ENCODE data around the gene CFAP107. TPM values are rescaled to one million over a fixed set of nuclear protein-coding genes. Genes with fewer than 3 reads are reported as not detected.
"Not testable (repeated sequence)": the region's sequence is repeated elsewhere in the genome, so short reads cannot be mapped to it uniquely, and the experiment has no call there.

Gene CFAP107
- total and polyA plus RNA-seq, 3 experiments from 2014 or later, result not detected

GRCh38 chr1:12711536-12711935 lies 34.5 kb upstream of the CFAP107 start:
- Histone ChIP-seq H3K27ac (ENCODE audit: low read depth, low read length) (no peak overlapping the region), H3K4me1 (ENCODE audit: insufficient read depth, low read length) (no peaks in the 10 kb centered on the region), H3K27me3 (ENCODE audit: insufficient read depth, low read length, poor library complexity, severe bottlenecking) (no peaks in the 10 kb centered on the region), H3K4me3 (ENCODE audit: low read length) (no peak overlapping the region), H3K36me3 (ENCODE audit: insufficient read depth, low read length) (no peaks in the 10 kb centered on the region), H3K9me3 (ENCODE audit: low read length) (no peaks in the 10 kb centered on the region)
- Mint-ChIP-seq H3K4me3 (no peak overlapping the region), H3K27me3 (peaks cover 8 to 59% of the 10 kb centered on the region in 2 donors), H3K9me3 (no peaks in the 10 kb centered on the region), H3K4me1 (no peaks in the 10 kb centered on the region), H3K36me3 (no peaks in the 10 kb centered on the region), H3K27ac (no peak overlapping the region)
- POLR2A ChIA-PET, result no interaction called here
- DNase-seq, result no peak
- CTCF ChIA-PET, result no interaction called here

GRCh38 chr1:12712076-12712475 lies 33.9 kb upstream of the CFAP107 start:
- H3K27ac Mint-ChIP-seq, result no peak overlapping the region
- CTCF ChIA-PET, result no interaction called here
- Histone ChIP-seq H3K4me3 (ENCODE audit: low read length) (no peak overlapping the region), H3K27me3 (ENCODE audit: insufficient read depth, low read length, poor library complexity, severe bottlenecking) (no peaks in the 10 kb centered on the region), H3K27ac (ENCODE audit: low read depth, low read length) (no peak overlapping the region), H3K9me3 (ENCODE audit: low read length) (no peaks in the 10 kb centered on the region), H3K36me3 (ENCODE audit: insufficient read depth, low read length) (no peaks in the 10 kb centered on the region), H3K4me1 (ENCODE audit: insufficient read depth, low read length) (no peaks in the 10 kb centered on the region)
- H3K9me3 Mint-ChIP-seq, result no peaks in the 10 kb centered on the region
- no peak overlapping the region for H3K4me3 Mint-ChIP-seq
- no peak for DNase-seq
- H3K36me3 Mint-ChIP-seq, result no peaks in the 10 kb centered on the region
- peaks cover 8 to 60% of the 10 kb centered on the region in 2 donors for H3K27me3 Mint-ChIP-seq
- POLR2A ChIA-PET, result no interaction called here
- no peaks in the 10 kb centered on the region for H3K4me1 Mint-ChIP-seq

- no peaks in the 10 kb centered on the region for H3K36me3 ChIP-seq (ENCODE audit: insufficient read depth, low read length)
- Mint-ChIP-seq H3K27ac (no peak overlapping the region), H3K9me3 (no peaks in the 10 kb centered on the region), H3K4me3 (no peak overlapping the region), H3K36me3 (no peaks in the 10 kb centered on the region), H3K4me1 (no peaks in the 10 kb centered on the region), H3K27me3 (peaks cover 8 to 64% of the 10 kb centered on the region in 2 donors)
- H3K27me3 ChIP-seq (ENCODE audit: insufficient read depth, low read length, poor library complexity, severe bottlenecking), result no peaks in the 10 kb centered on the region
- no peaks in the 10 kb centered on the region for H3K4me1 ChIP-seq (ENCODE audit: insufficient read depth, low read length)
- ChIA-PET POLR2A (no interaction called here), CTCF (no interaction called here)
- DNase-seq, result no peak
- H3K9me3 ChIP-seq (ENCODE audit: low read length), result no peaks in the 10 kb centered on the region
- no peak overlapping the region for H3K4me3 ChIP-seq (ENCODE audit: low read length)
- H3K27ac ChIP-seq (ENCODE audit: low read depth, low read length), result no peak overlapping the region
Measured at GRCh38 chr1:12712929-12713328, 33.1 kb upstream of the CFAP107 start.

- POLR2A ChIA-PET; H3K36me3 ChIP-seq (ENCODE audit: insufficient read depth, low read length); H3K4me1 ChIP-seq (ENCODE audit: insufficient read depth, low read length); H3K4me3 Mint-ChIP-seq; H3K9me3 Mint-ChIP-seq; CTCF ChIA-PET; DNase-seq; H3K4me1 Mint-ChIP-seq; H3K4me3 ChIP-seq (ENCODE audit: low read length); H3K27ac ChIP-seq (ENCODE audit: low read depth, low read length); H3K9me3 ChIP-seq (ENCODE audit: low read length); H3K27ac Mint-ChIP-seq; H3K36me3 Mint-ChIP-seq; H3K27me3 ChIP-seq (ENCODE audit: insufficient read depth, low read length, poor library complexity, severe bottlenecking): not testable (repeated sequence)
- peaks cover 8 to 64% of the 10 kb centered on the region in 2 donors for H3K27me3 Mint-ChIP-seq
Measured at GRCh38 chr1:12713651-12714050, 32.3 kb upstream of the CFAP107 start.

GRCh38 chr1:12714710-12715475 lies 31.1 kb upstream of the CFAP107 start:
- POLR2A ChIA-PET, result no interaction called here
- Mint-ChIP-seq H3K4me3 (no peak overlapping the region), H3K36me3 (no peaks in the 10 kb centered on the region), H3K27me3 (peaks cover 11 to 68% of the 10 kb centered on the region in 2 donors), H3K4me1 (no peaks in the 10 kb centered on the region), H3K27ac (no peak overlapping the region), H3K9me3 (no peaks in the 10 kb centered on the region)
- DNase-seq, result no peak
- no peak overlapping the region for H3K4me3 ChIP-seq (ENCODE audit: low read length)
- CTCF ChIA-PET, result no interaction called here
- H3K36me3 ChIP-seq (ENCODE audit: insufficient read depth, low read length), result no peaks in the 10 kb centered on the region
- H3K27ac ChIP-seq (ENCODE audit: low read depth, low read length), result no peak overlapping the region
- no peaks in the 10 kb centered on the region for H3K4me1 ChIP-seq (ENCODE audit: insufficient read depth, low read length)
- no peaks in the 10 kb centered on the region for H3K27me3 ChIP-seq (ENCODE audit: insufficient read depth, low read length, poor library complexity, severe bottlenecking)
- no peaks in the 10 kb centered on the region for H3K9me3 ChIP-seq (ENCODE audit: low read length)

GRCh38 chr1:12715896-12716437 lies 30.0 kb upstream of the CFAP107 start, which contains the start of gene AADACL3:
Gene AADACL3, plus strand, starts transcription at chr1:12716110. Its CDS starts 67 bp downstream, at chr1:12716177.
- H3K36me3 Mint-ChIP-seq, result no peaks in the 10 kb centered on the region
- H3K36me3 ChIP-seq (ENCODE audit: insufficient read depth, low read length), result no peaks in the 10 kb centered on the region
- H3K27ac Mint-ChIP-seq, result no peak within 1 kb of the TSS
- H3K27me3 Mint-ChIP-seq, result peaks cover 14 to 71% of the 10 kb centered on the region in 2 donors
- H3K9me3 Mint-ChIP-seq, result no peaks in the 10 kb centered on the region
- no peak for DNase-seq
- H3K4me3 Mint-ChIP-seq, result no peak within 1 kb of the TSS
- CTCF ChIA-PET, result no interaction called here
- no peak within 1 kb of the TSS for H3K4me3 ChIP-seq (ENCODE audit: low read length)
- no peak within 1 kb of the TSS for H3K27ac ChIP-seq (ENCODE audit: low read depth, low read length)
- no peaks in the 10 kb centered on the region for H3K27me3 ChIP-seq (ENCODE audit: insufficient read depth, low read length, poor library complexity, severe bottlenecking)
- POLR2A ChIA-PET, result no interaction called here
- H3K9me3 ChIP-seq (ENCODE audit: low read length), result no peaks in the 10 kb centered on the region
- H3K4me1 Mint-ChIP-seq, result no peaks in the 10 kb centered on the region
- no peaks in the 10 kb centered on the region for H3K4me1 ChIP-seq (ENCODE audit: insufficient read depth, low read length)

GRCh38 chr1:12717301-12717838 lies 28.6 kb upstream of the CFAP107 start:
- Histone ChIP-seq H3K9me3 (ENCODE audit: low read length) (no peaks in the 10 kb centered on the region), H3K27ac (ENCODE audit: low read depth, low read length) (no peak overlapping the region), H3K4me1 (ENCODE audit: insufficient read depth, low read length) (no peaks in the 10 kb centered on the region), H3K27me3 (ENCODE audit: insufficient read depth, low read length, poor library complexity, severe bottlenecking) (no peaks in the 10 kb centered on the region), H3K4me3 (ENCODE audit: low read length) (no peak overlapping the region), H3K36me3 (ENCODE audit: insufficient read depth, low read length) (no peaks in the 10 kb centered on the region)
- DNase-seq, result no peak
- H3K4me1 Mint-ChIP-seq, result no peaks in the 10 kb centered on the region
- CTCF ChIA-PET, result no interaction called here
- peaks cover 10 to 68% of the 10 kb centered on the region in 2 donors for H3K27me3 Mint-ChIP-seq
- H3K4me3 Mint-ChIP-seq, result no peak overlapping the region
- POLR2A ChIA-PET, result no interaction called here
- no peaks in the 10 kb centered on the region for H3K9me3 Mint-ChIP-seq
- no peak overlapping the region for H3K27ac Mint-ChIP-seq
- H3K36me3 Mint-ChIP-seq, result no peaks in the 10 kb centered on the region

GRCh38 chr1:12722626-12723025 lies 23.4 kb upstream of the CFAP107 start:
- H3K36me3 ChIP-seq (ENCODE audit: insufficient read depth, low read length), result no peaks in the 10 kb centered on the region
- Mint-ChIP-seq H3K27ac (no peak overlapping the region), H3K36me3 (no peaks in the 10 kb centered on the region), H3K4me1 (no peaks in the 10 kb centered on the region), H3K9me3 (no peaks in the 10 kb centered on the region), H3K4me3 (no peak overlapping the region), H3K27me3 (peaks cover 14 to 57% of the 10 kb centered on the region in 2 donors)
- H3K27ac ChIP-seq (ENCODE audit: low read depth, low read length), result no peak overlapping the region
- no peaks in the 10 kb centered on the region for H3K27me3 ChIP-seq (ENCODE audit: insufficient read depth, low read length, poor library complexity, severe bottlenecking)
- H3K9me3 ChIP-seq (ENCODE audit: low read length), result no peaks in the 10 kb centered on the region
- DNase-seq, result no peak
- H3K4me1 ChIP-seq (ENCODE audit: insufficient read depth, low read length), result no peaks in the 10 kb centered on the region
- CTCF ChIA-PET, result no interaction called here
- no peak overlapping the region for H3K4me3 ChIP-seq (ENCODE audit: low read length)
- POLR2A ChIA-PET, result no interaction called here

Data from CD8-positive, alpha-beta memory T cell (primary cell).